Measurements from ENCODE around the gene CEACAM8.
A peak's percentile ranks its signal among the peaks of the same experiment; 100 is the strongest.
"Not testable (repeated sequence)": the region's sequence is repeated elsewhere in the genome, so short reads cannot be mapped to it uniquely, and the experiment has no call there.

CEACAM8 gene

DNA sequence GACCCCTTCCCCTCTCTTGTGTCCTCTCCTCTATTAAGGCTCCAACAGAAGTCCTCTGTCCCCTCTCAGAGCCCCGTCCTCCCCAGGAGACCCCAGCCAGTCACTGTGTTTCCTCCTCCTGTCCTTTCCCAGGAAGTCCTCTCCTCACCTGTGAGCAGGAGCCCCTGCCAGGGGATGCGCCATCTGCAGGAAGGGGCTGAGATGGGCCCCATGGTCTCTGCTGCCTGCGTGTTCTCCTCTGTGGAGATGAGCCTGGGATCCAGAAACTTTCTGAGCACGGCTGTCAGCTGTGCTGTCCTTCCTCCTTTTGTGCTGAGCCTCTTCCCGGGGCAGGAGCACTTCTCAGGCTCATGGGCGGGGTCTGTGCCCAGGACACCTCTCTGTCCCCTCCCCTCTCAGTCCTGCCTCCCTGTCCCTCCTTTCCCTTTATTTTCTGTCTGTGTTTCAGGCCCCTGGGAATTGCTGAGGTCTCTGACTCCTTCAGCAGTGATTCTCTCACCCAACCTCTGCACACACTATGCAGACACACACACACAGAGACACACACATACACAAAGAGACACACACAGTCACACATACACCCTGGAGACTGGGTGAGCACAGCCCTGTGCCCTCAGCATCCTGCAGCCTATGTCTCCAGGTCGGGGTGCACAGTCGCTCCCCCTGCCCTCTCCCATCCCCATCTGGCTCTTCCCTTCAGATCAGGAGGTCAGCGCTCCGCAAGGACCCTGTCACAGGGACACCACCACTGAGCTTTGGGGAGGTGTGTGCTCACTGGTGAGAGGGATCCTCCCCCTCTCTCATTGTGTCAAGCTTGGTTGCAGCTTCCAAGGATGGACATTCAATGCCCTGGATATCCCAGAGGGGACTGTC, at the start of gene CEACAM8:
Gene CEACAM8 (minus strand): TSS at position 308 of the 873 bp plus-strand sequence. CDS start 96 bp downstream, at position 212.
- H3K9me3 ChIP-seq (ENCODE audit: control insufficient read depth, insufficient read depth, low read length): no peaks in the 10 kb centered on the region
- no peak within 1 kb of the TSS for H3K4me3 ChIP-seq (ENCODE audit: low read length)
- no peaks in the 10 kb centered on the region for H3K27me3 ChIP-seq (ENCODE audit: control insufficient read depth, insufficient read depth, low read length)
- WGBS (ENCODE audit: insufficient coverage, insufficient read length): no CpG with 5 or more reads among the region's 10 CpGs
- DNase-seq (ENCODE audit: low read depth, low spot score): no peak
- H3K27ac ChIP-seq (ENCODE audit: low read length): no peak within 1 kb of the TSS
- no peaks in the 10 kb centered on the region for H3K4me1 ChIP-seq (ENCODE audit: control insufficient read depth, insufficient read depth, low read length)
- H3K36me3 ChIP-seq (ENCODE audit: control insufficient read depth, insufficient read depth, low read length): no peaks in the 10 kb centered on the region

DNA sequence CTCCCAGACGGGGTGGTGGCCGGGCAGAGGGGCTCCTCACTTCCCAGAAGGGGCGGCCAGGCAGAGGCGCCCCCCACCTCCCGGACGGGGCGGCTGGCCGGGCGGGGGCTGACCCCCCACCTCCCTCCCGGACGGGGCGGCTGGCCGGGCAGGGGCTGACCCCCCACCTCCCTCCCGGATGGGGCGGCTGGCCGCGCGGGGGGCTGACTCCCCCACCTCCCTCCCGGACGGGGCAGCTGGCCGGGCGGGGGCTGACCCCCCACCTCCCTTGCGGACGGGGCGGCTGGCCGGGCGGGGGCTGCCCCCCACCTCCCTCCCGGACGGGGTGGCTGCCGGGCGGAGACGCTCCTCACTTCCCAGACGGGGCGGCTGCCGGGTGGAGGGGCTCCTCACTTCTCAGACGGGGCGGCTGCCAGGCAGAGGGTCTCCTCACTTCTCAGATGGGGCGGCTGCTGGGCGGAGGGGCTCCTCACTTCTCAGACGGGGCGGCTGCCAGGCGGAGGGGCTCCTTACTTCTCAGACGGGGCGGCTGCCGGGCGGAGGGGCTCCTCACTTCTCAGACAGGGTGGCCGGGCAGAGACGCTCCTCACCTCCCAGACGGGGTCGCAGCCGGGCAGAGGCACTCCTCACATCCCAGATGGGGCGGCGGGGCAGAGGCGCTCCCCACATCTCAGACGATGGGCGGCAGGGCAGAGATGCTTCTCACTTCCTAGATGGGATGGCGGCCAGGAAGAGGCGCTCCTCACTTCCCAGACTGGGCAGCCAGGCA, 44.8 kb upstream of the CEACAM8 start:
- not testable (repeated sequence) for H3K27ac ChIP-seq (ENCODE audit: low read length); H3K27me3 ChIP-seq (ENCODE audit: control insufficient read depth, insufficient read depth, low read length); H3K9me3 ChIP-seq (ENCODE audit: control insufficient read depth, insufficient read depth, low read length); DNase-seq (ENCODE audit: low read depth, low spot score); H3K4me3 ChIP-seq (ENCODE audit: low read length); H3K4me1 ChIP-seq (ENCODE audit: control insufficient read depth, insufficient read depth, low read length); H3K36me3 ChIP-seq (ENCODE audit: control insufficient read depth, insufficient read depth, low read length)
- no CpG with 5 or more reads among the region's 58 CpGs for WGBS (ENCODE audit: insufficient coverage, insufficient read length)

DNA sequence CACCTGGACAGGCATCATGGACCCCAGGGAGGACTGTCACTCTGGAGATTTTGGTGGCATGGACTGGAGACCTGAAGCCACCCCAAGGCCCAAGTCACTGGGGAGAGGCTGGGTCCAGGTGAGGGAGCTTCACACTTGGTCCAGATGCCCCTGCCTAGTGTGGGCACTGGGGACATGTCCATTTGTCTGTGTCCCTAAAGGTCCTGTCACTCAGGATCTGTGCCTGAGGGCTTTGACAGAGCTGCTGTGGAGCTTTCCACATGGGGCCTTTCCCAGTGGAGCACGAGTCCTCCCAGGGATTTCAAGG, 40.5 kb upstream of the CEACAM8 start:
- H3K36me3 ChIP-seq (ENCODE audit: control insufficient read depth, insufficient read depth, low read length): no peaks in the 10 kb centered on the region
- DNase-seq (ENCODE audit: low read depth, low spot score): no peak
- H3K27me3 ChIP-seq (ENCODE audit: control insufficient read depth, insufficient read depth, low read length): no peaks in the 10 kb centered on the region
- no CpG with 5 or more reads among the region's 1 CpG for WGBS (ENCODE audit: insufficient coverage, insufficient read length)
- peaks cover 13% of the 10 kb centered on the region for H3K9me3 ChIP-seq (ENCODE audit: control insufficient read depth, insufficient read depth, low read length)
- H3K4me3 ChIP-seq (ENCODE audit: low read length): no peak overlapping the region
- no peaks in the 10 kb centered on the region for H3K4me1 ChIP-seq (ENCODE audit: control insufficient read depth, insufficient read depth, low read length)
- no peak overlapping the region for H3K27ac ChIP-seq (ENCODE audit: low read length)

DNA sequence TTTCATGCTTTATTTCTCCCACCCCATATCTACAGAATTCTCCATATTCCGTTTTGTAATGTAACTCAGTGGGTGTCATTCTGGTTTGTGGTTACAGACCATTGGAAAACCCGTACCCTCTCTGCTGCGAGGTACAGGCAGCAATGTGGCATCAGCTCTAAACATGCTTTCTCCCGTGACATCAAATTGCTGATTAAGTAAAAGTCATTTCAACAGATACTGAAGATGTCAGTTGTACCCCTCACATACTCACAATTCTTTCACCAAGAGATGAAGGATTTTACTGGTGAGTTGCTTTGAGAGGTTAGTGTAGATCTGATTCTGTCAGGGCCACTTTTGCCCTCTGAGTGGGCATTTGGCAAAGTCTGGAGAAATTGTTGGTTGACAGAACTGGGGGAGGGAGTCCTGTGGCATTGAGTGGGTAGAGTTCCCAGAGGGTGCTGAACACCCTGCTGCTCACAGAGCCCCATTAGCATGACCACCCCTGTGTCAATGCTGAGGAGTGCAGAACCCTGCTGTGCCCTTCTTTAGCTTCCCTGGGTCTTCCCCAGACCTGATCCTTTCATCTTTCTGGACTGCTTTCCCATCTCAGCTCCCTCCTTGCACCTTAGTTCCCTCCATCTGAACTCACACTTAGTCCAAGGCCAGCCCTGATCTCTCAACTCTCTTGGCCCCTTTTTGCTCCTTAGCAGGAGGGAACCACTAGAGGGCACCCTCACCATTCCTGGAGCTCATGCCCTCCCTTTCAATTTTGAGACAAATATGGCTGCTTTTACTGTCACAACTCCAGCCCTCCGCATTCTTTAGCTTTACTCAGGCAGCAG, 39.9 kb upstream of the CEACAM8 start:
- Histone ChIP-seq H3K4me3 (ENCODE audit: low read length) (no peak overlapping the region), H3K4me1 (ENCODE audit: control insufficient read depth, insufficient read depth, low read length) (no peaks in the 10 kb centered on the region), H3K9me3 (ENCODE audit: control insufficient read depth, insufficient read depth, low read length) (peaks cover 13% of the 10 kb centered on the region), H3K27me3 (ENCODE audit: control insufficient read depth, insufficient read depth, low read length) (no peaks in the 10 kb centered on the region), H3K36me3 (ENCODE audit: control insufficient read depth, insufficient read depth, low read length) (no peaks in the 10 kb centered on the region), H3K27ac (ENCODE audit: low read length) (no peak overlapping the region)
- no CpG with 5 or more reads among the region's 5 CpGs for WGBS (ENCODE audit: insufficient coverage, insufficient read length)
- peak; percentile 9 for DNase-seq (ENCODE audit: low read depth, low spot score)

DNA sequence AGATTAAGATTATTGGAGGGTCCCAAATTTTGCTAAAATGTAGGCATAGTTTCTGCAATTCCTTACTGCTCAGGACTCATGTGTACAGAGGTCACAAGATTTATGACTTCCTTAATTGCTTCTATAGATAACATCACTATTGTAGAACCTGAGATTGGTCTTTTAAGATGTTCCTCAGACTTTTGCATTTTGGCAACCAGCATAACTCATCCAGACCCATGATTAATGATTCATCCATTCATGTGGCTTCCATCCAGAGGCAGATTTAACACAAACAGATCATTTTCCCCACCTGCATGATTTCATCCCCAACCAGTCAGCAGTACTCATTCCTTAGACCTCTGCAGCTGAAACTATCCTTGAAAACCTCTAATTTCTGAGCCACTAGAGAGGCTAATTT, 34.5 kb upstream of the CEACAM8 start:
- no peak for DNase-seq (ENCODE audit: low read depth, low spot score)
- Histone ChIP-seq H3K27me3 (ENCODE audit: control insufficient read depth, insufficient read depth, low read length) (no peaks in the 10 kb centered on the region), H3K36me3 (ENCODE audit: control insufficient read depth, insufficient read depth, low read length) (no peaks in the 10 kb centered on the region), H3K4me1 (ENCODE audit: control insufficient read depth, insufficient read depth, low read length) (no peaks in the 10 kb centered on the region), H3K27ac (ENCODE audit: low read length) (no peak overlapping the region), H3K4me3 (ENCODE audit: low read length) (no peak overlapping the region), H3K9me3 (ENCODE audit: control insufficient read depth, insufficient read depth, low read length) (peaks cover 25% of the 10 kb centered on the region)

DNA sequence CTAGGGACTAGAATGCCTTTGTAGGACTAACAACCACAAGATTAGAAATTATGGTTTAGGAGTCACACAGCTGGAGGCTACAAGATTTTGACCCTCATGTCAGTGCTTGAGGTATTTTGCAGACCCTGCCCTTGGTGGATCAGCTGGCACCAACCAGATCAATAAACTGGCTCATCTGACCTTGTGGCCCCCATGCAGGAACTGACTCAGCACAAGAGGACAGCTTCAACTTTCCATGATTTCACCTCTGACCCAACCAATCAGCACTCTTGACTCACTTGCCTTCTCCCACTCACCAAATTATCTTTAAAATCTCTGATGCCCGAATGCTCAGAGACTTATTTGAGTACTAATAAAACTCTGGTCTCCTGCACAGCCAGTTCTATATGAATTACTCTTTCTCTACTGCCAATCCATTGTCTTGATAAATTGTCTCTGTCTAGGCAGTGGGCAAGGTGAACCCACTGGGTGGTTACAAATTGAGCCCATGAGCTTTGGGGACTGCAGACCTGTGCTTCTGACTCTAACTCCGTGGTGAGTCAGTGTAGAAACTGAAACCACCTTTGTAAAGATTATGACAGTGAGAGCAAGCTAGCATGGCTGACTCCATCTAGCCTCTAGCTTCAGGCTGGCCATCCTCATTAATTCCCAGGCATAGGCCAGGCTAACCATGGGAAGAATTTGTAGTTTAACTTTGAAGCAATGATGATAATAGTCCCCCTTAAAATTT, 33.9 kb upstream of the CEACAM8 start:
- no peaks in the 10 kb centered on the region for H3K27me3 ChIP-seq (ENCODE audit: control insufficient read depth, insufficient read depth, low read length)
- no peak overlapping the region for H3K4me3 ChIP-seq (ENCODE audit: low read length)
- no peaks in the 10 kb centered on the region for H3K4me1 ChIP-seq (ENCODE audit: control insufficient read depth, insufficient read depth, low read length)
- no CpG with 5 or more reads among the region's 2 CpGs for WGBS (ENCODE audit: insufficient coverage, insufficient read length)
- H3K36me3 ChIP-seq (ENCODE audit: control insufficient read depth, insufficient read depth, low read length): no peaks in the 10 kb centered on the region
- H3K9me3 ChIP-seq (ENCODE audit: control insufficient read depth, insufficient read depth, low read length): peaks cover 21% of the 10 kb centered on the region
- H3K27ac ChIP-seq (ENCODE audit: low read length): no peak overlapping the region
- DNase-seq (ENCODE audit: low read depth, low spot score): no peak

DNA sequence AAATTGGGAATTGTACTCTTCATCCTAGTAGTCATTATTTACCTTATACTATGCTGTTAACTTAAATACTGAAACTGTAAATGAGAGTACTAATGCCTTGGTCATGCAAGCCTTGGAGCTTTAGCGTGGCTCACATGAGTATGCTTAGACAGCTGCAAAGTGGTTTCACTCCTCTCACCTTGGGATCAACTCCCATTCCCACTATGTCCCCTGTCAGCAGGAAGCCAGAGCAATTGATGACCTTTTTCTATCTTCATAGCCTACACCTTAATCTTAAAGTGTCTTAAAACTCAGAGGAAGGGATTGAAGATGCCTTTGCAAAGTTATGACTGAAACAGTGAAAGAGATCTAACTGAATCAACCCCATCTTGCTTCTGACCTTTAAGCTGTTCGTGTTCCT, 33.2 kb upstream of the CEACAM8 start:
- Histone ChIP-seq H3K27me3 (ENCODE audit: control insufficient read depth, insufficient read depth, low read length) (no peaks in the 10 kb centered on the region), H3K4me3 (ENCODE audit: low read length) (no peak overlapping the region), H3K9me3 (ENCODE audit: control insufficient read depth, insufficient read depth, low read length) (peaks cover 18% of the 10 kb centered on the region), H3K27ac (ENCODE audit: low read length) (no peak overlapping the region), H3K36me3 (ENCODE audit: control insufficient read depth, insufficient read depth, low read length) (no peaks in the 10 kb centered on the region), H3K4me1 (ENCODE audit: control insufficient read depth, insufficient read depth, low read length) (no peaks in the 10 kb centered on the region)
- DNase-seq (ENCODE audit: low read depth, low spot score): no peak
- no CpG with 5 or more reads among the region's 2 CpGs for WGBS (ENCODE audit: insufficient coverage, insufficient read length)

DNA sequence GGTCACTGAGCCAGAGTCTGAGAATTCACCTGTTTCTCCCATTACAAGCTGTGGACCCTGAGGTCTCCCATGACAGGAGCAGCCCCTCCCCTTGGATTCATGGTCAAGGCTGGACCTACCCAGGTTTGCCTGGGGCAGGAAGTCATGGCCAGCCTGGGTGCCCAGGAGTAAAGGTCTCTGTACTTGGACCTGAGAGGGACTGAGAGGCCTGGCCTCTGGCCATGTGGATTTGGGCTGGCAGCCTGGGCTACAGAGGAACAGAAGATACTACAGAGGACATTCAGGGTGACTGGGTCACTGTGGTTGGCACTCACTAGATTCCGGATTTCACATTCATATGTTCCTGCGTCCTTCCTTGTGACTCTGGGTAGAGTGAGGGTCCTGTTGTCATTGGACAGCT, 31.5 kb upstream of the CEACAM8 start:
- no CpG with 5 or more reads among the region's 2 CpGs for WGBS (ENCODE audit: insufficient coverage, insufficient read length)
- no peak for DNase-seq (ENCODE audit: low read depth, low spot score)
- Histone ChIP-seq H3K9me3 (ENCODE audit: control insufficient read depth, insufficient read depth, low read length) (peaks cover 14% of the 10 kb centered on the region), H3K4me1 (ENCODE audit: control insufficient read depth, insufficient read depth, low read length) (no peaks in the 10 kb centered on the region), H3K36me3 (ENCODE audit: control insufficient read depth, insufficient read depth, low read length) (no peaks in the 10 kb centered on the region), H3K27me3 (ENCODE audit: control insufficient read depth, insufficient read depth, low read length) (no peaks in the 10 kb centered on the region), H3K27ac (ENCODE audit: low read length) (no peak overlapping the region), H3K4me3 (ENCODE audit: low read length) (no peak overlapping the region)

DNA sequence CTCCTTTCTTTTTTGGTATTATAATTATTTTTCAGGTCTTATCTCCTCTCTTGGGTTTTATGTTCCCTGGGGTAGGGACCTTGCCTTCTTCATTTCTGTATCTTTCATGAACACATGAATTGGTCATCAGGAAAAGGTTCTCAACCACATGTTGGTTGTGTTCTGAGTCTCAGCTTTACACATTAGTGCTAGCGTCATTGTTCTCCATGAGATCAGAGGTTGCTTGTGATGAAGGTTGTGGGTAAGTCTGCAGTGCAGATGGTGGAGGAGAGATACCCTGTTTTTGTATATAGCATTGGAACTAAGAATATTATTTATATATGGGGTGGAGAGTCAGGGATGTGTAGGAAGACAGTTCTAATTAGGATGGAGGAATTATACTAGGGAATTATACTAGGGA, 24.5 kb upstream of the CEACAM8 start:
- no peak overlapping the region for H3K27ac ChIP-seq (ENCODE audit: low read length)
- no peaks in the 10 kb centered on the region for H3K4me1 ChIP-seq (ENCODE audit: control insufficient read depth, insufficient read depth, low read length)
- no peak for DNase-seq (ENCODE audit: low read depth, low spot score)
- H3K9me3 ChIP-seq (ENCODE audit: control insufficient read depth, insufficient read depth, low read length): peaks cover 3% of the 10 kb centered on the region; the same call in 1 of the 2 replicates
- no CpG with 5 or more reads among the region's 1 CpG for WGBS (ENCODE audit: insufficient coverage, insufficient read length)
- no peaks in the 10 kb centered on the region for H3K27me3 ChIP-seq (ENCODE audit: control insufficient read depth, insufficient read depth, low read length)
- H3K36me3 ChIP-seq (ENCODE audit: control insufficient read depth, insufficient read depth, low read length): no peaks in the 10 kb centered on the region
- H3K4me3 ChIP-seq (ENCODE audit: low read length): no peak overlapping the region

DNA sequence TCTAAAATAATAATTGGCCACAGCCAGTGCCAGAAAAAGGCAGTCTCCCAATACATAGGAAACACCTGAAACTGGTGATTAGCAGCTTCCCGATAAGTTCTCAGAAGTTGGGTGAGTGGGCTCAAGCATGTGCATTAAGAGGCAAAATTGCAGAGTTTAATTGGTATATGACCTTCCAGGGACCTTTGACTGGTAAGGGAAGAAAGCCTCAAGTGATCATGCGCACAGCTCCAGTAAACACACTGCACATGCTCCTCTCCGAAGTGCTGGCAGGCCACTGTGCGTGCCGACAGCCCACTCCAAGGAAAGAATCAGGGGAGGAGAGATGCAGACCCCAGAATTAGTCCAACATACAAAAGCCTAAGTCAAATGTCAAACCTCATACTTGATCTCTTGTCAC, 18.9 kb upstream of the CEACAM8 start:
- H3K9me3 ChIP-seq (ENCODE audit: control insufficient read depth, insufficient read depth, low read length): no peaks in the 10 kb centered on the region; the same call in 1 of the 2 replicates
- no peaks in the 10 kb centered on the region for H3K36me3 ChIP-seq (ENCODE audit: control insufficient read depth, insufficient read depth, low read length)
- no peaks in the 10 kb centered on the region for H3K27me3 ChIP-seq (ENCODE audit: control insufficient read depth, insufficient read depth, low read length)
- no peak overlapping the region for H3K27ac ChIP-seq (ENCODE audit: low read length)
- no peak overlapping the region for H3K4me3 ChIP-seq (ENCODE audit: low read length)
- no CpG with 5 or more reads among the region's 5 CpGs for WGBS (ENCODE audit: insufficient coverage, insufficient read length)
- no peaks in the 10 kb centered on the region for H3K4me1 ChIP-seq (ENCODE audit: control insufficient read depth, insufficient read depth, low read length)
- DNase-seq (ENCODE audit: low read depth, low spot score): no peak
